ENCODE results near the gene CLRN2.

CLRN2 gene

DNA sequence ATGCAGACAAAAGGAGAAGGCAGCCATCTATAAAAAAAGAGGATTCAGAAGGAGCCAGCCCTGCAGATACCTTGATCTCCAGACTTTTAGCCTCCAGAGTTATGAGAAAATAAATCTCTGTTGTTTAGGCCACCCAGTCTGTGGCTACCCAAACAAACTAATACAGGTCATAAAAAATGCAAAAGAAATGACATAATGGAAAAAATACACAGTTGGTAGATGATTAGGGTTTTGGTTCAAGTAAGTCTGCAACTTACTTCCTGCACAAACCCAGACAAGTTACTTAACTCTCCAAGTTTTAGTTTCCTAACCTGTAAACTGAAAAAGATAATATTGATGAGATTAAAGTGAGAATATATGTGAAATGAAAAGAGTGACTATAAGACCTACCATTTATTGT is 14.4 kb upstream of the CLRN2 start:
- Histone ChIP-seq H3K27ac (ENCODE audit: insufficient read depth, low read length, poor library complexity, severe bottlenecking) (no peak overlapping the region), H3K9me3 (ENCODE audit: control insufficient read depth, low read length) (no peaks in the 10 kb centered on the region), H3K4me3 (ENCODE audit: insufficient read depth, low read depth, low read length, poor library complexity, severe bottlenecking) (no peak overlapping the region), H3K27me3 (replicated peaks; ENCODE audit: control insufficient read depth, insufficient read depth, low read length, poor library complexity, severe bottlenecking) (no peaks in the 10 kb centered on the region), H3K36me3 (ENCODE audit: control insufficient read depth, insufficient read depth, low read length) (peaks cover 58% of the 10 kb centered on the region), H3K4me1 (ENCODE audit: control insufficient read depth, insufficient read depth, low read length, poor library complexity, severe bottlenecking) (no peaks in the 10 kb centered on the region)
- no peak for DNase-seq

DNA sequence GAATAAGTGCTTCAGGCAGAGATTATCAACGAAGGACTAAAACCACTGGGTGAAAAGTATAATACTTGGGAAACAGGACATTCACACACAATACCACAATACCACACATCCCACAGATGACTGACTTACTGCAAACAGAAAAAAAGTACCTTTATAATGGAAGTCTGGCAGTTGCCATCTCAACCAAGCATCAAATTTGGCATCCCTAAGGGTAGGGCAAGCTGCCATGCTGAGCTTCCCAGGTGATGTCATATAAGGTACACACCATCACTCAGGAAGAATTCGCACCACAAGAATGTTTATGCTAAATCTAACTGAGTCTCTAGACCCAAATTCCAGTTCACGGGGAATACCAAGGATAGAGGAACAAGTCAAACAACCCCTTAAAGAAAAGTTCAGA is 12.2 kb upstream of the CLRN2 start:
- no peaks in the 10 kb centered on the region for H3K4me1 ChIP-seq (ENCODE audit: control insufficient read depth, insufficient read depth, low read length, poor library complexity, severe bottlenecking)
- H3K4me3 ChIP-seq (ENCODE audit: insufficient read depth, low read depth, low read length, poor library complexity, severe bottlenecking), result no peak overlapping the region
- peaks cover 48% of the 10 kb centered on the region for H3K36me3 ChIP-seq (ENCODE audit: control insufficient read depth, insufficient read depth, low read length)
- no peaks in the 10 kb centered on the region for H3K9me3 ChIP-seq (ENCODE audit: control insufficient read depth, low read length)
- H3K27me3 ChIP-seq (replicated peaks; ENCODE audit: control insufficient read depth, insufficient read depth, low read length, poor library complexity, severe bottlenecking), result no peaks in the 10 kb centered on the region
- H3K27ac ChIP-seq (ENCODE audit: insufficient read depth, low read length, poor library complexity, severe bottlenecking), result no peak overlapping the region
- no peak for DNase-seq

DNA sequence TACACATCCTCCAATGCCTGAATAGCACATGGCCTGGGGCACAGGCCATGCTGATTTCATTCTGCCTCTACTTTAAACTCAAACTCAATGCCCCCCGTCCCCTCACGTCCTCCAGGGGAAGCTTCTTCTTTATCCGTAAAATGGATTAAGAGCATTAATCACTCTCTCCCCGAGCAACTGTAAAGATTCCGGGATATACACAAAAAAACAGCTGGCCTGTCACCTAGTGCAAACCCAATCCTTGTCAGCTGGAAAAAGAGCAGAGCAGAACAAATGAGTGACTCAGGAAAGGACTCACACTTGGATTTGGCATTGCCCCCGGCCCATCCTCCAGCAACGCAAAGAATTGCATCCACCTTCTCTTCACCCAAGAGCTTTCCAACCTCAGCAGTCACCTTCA is 10.9 kb upstream of the CLRN2 start:
- Histone ChIP-seq H3K4me1 (ENCODE audit: control insufficient read depth, insufficient read depth, low read length, poor library complexity, severe bottlenecking) (no peaks in the 10 kb centered on the region), H3K27ac (ENCODE audit: insufficient read depth, low read length, poor library complexity, severe bottlenecking) (no peak overlapping the region), H3K36me3 (ENCODE audit: control insufficient read depth, insufficient read depth, low read length) (peaks cover 35% of the 10 kb centered on the region), H3K4me3 (ENCODE audit: insufficient read depth, low read depth, low read length, poor library complexity, severe bottlenecking) (no peak overlapping the region), H3K9me3 (ENCODE audit: control insufficient read depth, low read length) (no peaks in the 10 kb centered on the region), H3K27me3 (replicated peaks; ENCODE audit: control insufficient read depth, insufficient read depth, low read length, poor library complexity, severe bottlenecking) (no peaks in the 10 kb centered on the region)
- no peak for DNase-seq

DNA sequence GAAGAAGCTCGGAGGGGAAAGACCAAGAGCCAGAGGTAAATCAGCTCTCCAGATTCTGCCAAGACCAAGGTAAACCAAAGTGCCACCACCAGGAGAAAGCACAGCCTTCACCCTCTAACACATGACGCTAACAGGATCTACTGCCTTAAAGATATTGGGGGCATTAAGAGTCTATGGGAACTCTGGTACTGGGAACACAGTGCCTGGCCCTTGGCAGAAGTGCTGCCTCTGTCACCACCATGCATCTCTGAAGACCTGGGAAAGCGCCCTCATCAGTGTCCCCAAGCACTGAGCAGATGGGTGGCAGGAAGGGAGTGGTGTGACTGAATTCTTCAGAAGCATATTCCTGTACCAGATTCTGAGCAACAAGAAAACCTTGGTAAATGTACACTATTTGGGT is 4.4 kb upstream of the CLRN2 start:
- H3K9me3 ChIP-seq (ENCODE audit: control insufficient read depth, low read length), result no peaks in the 10 kb centered on the region
- H3K4me1 ChIP-seq (ENCODE audit: control insufficient read depth, insufficient read depth, low read length, poor library complexity, severe bottlenecking), result peaks cover 11% of the 10 kb centered on the region
- no peak overlapping the region for H3K27ac ChIP-seq (ENCODE audit: insufficient read depth, low read length, poor library complexity, severe bottlenecking)
- H3K27me3 ChIP-seq (replicated peaks; ENCODE audit: control insufficient read depth, insufficient read depth, low read length, poor library complexity, severe bottlenecking), result peaks cover 2% of the 10 kb centered on the region
- no peak overlapping the region for H3K4me3 ChIP-seq (ENCODE audit: insufficient read depth, low read depth, low read length, poor library complexity, severe bottlenecking)
- DNase-seq, result no peak
- H3K36me3 ChIP-seq (ENCODE audit: control insufficient read depth, insufficient read depth, low read length), result no peaks in the 10 kb centered on the region

DNA sequence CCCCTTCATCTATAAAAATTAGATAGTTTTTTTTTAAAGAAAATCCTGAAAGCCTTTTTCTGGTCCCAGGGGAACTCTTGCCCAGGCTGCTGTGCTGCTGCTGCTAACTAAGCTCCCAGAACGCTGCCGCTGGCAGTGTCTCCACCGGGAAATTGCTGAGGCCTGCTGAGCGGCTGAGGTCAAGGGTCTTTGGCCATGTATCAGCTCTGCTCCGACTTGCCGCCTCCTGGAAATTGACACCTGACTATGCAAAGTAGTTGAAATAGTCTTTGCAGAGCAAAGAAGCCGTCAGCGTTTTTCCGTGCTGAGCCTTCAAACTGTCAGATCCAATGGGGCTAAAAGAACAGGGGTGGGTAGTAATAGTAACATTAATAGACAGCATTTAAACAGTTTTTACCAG is 3.9 kb upstream of the CLRN2 start:
- Histone ChIP-seq H3K27me3 (replicated peaks; ENCODE audit: control insufficient read depth, insufficient read depth, low read length, poor library complexity, severe bottlenecking) (peaks cover 3% of the 10 kb centered on the region), H3K4me1 (ENCODE audit: control insufficient read depth, insufficient read depth, low read length, poor library complexity, severe bottlenecking) (peaks cover 11% of the 10 kb centered on the region), H3K27ac (ENCODE audit: insufficient read depth, low read length, poor library complexity, severe bottlenecking) (no peak overlapping the region), H3K9me3 (ENCODE audit: control insufficient read depth, low read length) (no peaks in the 10 kb centered on the region), H3K36me3 (ENCODE audit: control insufficient read depth, insufficient read depth, low read length) (no peaks in the 10 kb centered on the region), H3K4me3 (ENCODE audit: insufficient read depth, low read depth, low read length, poor library complexity, severe bottlenecking) (peak overlapping the region; percentile 78)
- no peak for DNase-seq

DNA sequence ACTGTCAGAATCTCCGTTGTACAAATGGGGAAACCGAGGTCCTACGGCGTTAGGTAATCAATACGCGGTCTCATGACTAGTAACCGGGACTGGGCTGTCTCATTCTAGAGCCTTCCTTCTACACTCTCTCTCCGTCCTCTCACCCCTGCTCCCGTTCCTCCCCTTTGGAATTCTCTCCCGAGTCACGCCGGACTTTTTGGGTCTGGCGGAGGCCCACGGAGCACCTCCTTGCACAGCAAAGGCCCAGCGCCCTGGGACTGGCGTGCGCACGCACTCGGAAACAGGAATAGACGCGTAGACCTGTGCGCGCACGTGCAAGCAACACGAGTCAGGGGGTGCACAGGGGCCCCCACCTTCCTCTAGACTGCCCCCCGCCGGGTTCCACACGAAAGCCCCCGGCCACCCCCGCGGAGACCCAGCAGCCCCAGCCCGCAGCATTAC is 3.4 kb upstream of the CLRN2 start:
- peak in 1 of 3 donors; percentile 25 for DNase-seq
- Histone ChIP-seq H3K36me3 (ENCODE audit: control insufficient read depth, insufficient read depth, low read length) (no peaks in the 10 kb centered on the region), H3K9me3 (ENCODE audit: control insufficient read depth, low read length) (no peaks in the 10 kb centered on the region), H3K4me1 (ENCODE audit: control insufficient read depth, insufficient read depth, low read length, poor library complexity, severe bottlenecking) (peaks cover 11% of the 10 kb centered on the region), H3K27ac (ENCODE audit: insufficient read depth, low read length, poor library complexity, severe bottlenecking) (peak overlapping the region; percentile 47), H3K4me3 (ENCODE audit: insufficient read depth, low read depth, low read length, poor library complexity, severe bottlenecking) (peak overlapping the region; percentile 78), H3K27me3 (replicated peaks; ENCODE audit: control insufficient read depth, insufficient read depth, low read length, poor library complexity, severe bottlenecking) (peaks cover 3% of the 10 kb centered on the region)

DNA sequence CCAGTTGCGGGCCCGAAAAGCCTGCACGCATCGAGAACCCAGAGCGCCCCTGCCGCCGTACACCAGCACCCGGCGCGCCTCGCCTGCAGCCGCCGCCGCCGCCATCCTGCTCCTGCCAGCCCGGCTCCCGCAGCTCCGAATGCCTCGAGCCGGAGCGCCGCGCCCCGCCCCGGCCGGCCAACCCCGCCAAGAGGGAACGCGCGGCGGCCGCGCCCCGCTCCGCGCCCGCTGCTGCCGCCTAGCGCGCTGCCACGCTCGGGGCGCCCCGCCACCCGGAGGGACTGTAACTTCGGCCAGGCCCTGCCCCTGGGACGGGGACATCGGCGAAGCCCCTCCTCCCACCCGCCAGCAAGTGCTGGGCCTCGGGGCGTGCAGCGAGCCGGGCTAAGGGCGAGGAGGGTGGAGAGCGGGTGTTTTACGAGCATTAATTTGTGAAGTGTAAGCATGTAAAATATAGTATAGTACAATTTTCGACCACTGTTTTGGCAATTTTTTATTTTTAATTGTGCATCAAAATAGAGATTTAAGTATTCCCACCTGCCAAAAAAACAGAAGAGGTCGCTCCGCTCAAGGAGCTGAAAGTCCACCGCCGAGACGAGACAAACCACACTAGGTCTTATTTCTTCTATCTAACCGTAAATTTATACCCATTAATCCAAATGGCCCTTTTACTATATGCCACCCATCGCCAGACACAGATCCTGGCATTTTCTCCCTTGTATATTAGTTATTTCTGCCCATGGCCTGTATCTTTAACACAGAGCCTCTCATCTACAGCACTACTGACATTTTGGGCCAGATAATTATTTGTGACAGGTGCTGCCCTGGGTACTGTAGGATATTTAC is 2.8 kb upstream of the CLRN2 start, which contains the start of gene QDPR:
QDPR (minus strand) TSS at position 141 of the 846 bp plus-strand sequence; CDS start at position 105, 36 bp downstream.
- H3K4me1 ChIP-seq (ENCODE audit: control insufficient read depth, insufficient read depth, low read length, poor library complexity, severe bottlenecking), result peaks cover 11% of the 10 kb centered on the region
- H3K27me3 ChIP-seq (replicated peaks; ENCODE audit: control insufficient read depth, insufficient read depth, low read length, poor library complexity, severe bottlenecking), result peaks cover 3% of the 10 kb centered on the region
- no peaks in the 10 kb centered on the region for H3K36me3 ChIP-seq (ENCODE audit: control insufficient read depth, insufficient read depth, low read length)
- H3K27ac ChIP-seq (ENCODE audit: insufficient read depth, low read length, poor library complexity, severe bottlenecking), result peak within 1 kb of the TSS; percentile 47
- no peaks in the 10 kb centered on the region for H3K9me3 ChIP-seq (ENCODE audit: control insufficient read depth, low read length)
- H3K4me3 ChIP-seq (ENCODE audit: insufficient read depth, low read depth, low read length, poor library complexity, severe bottlenecking), result peak within 1 kb of the TSS; percentile 78
- DNase-seq, result peak; percentile 48 to 55 (median 52)

DNA sequence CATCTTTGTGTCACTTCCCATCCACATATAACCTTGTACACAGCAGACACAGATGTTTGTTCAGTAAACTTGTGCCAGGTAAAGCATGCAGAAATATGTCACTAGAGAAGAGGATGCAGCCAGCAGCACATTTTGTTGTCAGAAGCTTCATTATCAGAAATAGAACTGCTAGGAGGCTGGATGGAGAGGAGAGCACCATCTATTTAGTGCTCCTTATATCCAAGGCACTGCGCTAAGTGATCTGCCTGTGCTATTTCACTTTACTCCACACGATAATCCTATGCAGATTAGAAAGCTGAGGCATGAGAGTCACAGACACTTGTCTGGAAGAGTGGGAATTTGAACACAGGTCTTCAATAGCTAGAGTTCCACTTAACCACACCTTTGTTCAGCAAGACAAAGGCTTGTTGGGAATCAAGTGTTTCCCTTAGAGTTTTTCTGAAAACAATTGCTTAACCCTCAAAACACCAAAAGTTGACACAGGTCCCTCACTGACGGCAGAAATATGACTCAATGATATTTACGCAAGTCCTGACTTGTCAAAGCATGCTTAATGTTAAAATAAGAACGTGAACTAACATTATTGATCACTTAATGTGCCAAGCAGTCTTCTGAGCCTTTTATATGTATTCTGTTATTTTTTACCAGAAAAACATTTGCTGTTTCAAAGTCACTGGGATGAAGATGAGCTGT is 1.8 kb upstream of the CLRN2 start:
- no peak overlapping the region for H3K27ac ChIP-seq (ENCODE audit: insufficient read depth, low read length, poor library complexity, severe bottlenecking)
- peaks cover 11% of the 10 kb centered on the region for H3K4me1 ChIP-seq (ENCODE audit: control insufficient read depth, insufficient read depth, low read length, poor library complexity, severe bottlenecking)
- H3K27me3 ChIP-seq (replicated peaks; ENCODE audit: control insufficient read depth, insufficient read depth, low read length, poor library complexity, severe bottlenecking), result peaks cover 3% of the 10 kb centered on the region
- H3K9me3 ChIP-seq (ENCODE audit: control insufficient read depth, low read length), result no peaks in the 10 kb centered on the region
- no peak for DNase-seq
- no peaks in the 10 kb centered on the region for H3K36me3 ChIP-seq (ENCODE audit: control insufficient read depth, insufficient read depth, low read length)
- no peak overlapping the region for H3K4me3 ChIP-seq (ENCODE audit: insufficient read depth, low read depth, low read length, poor library complexity, severe bottlenecking)

DNA sequence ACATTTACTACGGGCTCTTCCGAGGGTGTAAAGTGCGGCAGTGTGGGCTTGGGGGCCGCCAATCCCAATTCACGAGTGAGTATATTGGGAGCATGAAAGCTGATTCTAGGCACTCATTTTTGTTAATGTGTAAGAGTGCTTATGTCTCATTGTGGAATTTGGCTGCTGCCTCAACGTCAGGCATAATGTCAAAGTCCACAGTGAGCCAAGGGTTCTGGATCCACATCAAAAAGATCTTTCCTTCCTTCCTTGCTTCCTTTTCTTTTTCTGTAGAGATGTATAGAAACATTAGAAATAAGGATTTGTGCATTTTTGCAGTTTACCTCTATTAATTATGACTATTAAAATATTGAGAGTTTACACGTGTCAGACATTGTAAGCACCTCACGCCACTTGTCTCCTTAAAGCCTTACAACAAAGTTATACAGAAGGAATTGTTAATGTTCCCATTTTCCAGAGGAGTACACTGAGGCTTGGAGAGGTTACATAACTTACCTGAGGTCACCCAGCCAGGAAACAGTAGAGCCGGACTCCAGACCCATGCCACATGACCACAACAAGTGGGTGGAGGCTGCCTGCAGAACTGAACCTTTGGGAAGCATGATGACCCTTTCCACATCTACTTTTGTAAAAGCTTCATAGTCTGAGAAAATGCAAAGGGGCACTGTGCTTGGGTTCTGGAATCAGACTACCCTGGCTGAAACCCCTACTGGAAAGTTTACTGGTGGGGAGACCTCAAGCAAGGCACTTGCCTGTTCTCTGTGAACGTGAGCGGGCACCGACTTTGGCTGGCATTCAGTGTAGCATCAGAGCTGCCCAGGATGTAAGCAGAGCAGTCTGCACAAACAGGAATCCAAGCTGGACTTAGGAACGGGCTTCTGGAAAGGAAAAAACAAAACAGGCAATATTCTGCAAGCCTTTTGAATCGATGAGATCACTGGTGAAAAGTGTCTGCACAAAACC is 761 bp downstream of the CLRN2 start:
- Histone ChIP-seq H3K27me3 (replicated peaks; ENCODE audit: control insufficient read depth, insufficient read depth, low read length, poor library complexity, severe bottlenecking) (peaks cover 3% of the 10 kb centered on the region), H3K4me1 (ENCODE audit: control insufficient read depth, insufficient read depth, low read length, poor library complexity, severe bottlenecking) (peaks cover 7% of the 10 kb centered on the region), H3K9me3 (ENCODE audit: control insufficient read depth, low read length) (no peaks in the 10 kb centered on the region), H3K4me3 (ENCODE audit: insufficient read depth, low read depth, low read length, poor library complexity, severe bottlenecking) (no peak overlapping the region), H3K27ac (ENCODE audit: insufficient read depth, low read length, poor library complexity, severe bottlenecking) (no peak overlapping the region), H3K36me3 (ENCODE audit: control insufficient read depth, insufficient read depth, low read length) (no peaks in the 10 kb centered on the region)
- DNase-seq, result no peak

Data from effector memory CD4-positive, alpha-beta T cell (primary cell).